ENCODE measurements around the gene SLC4A11. TPM values are rescaled to one million over a fixed set of nuclear protein-coding genes. Genes with fewer than 3 reads are reported as not detected.

SLC4A11 gene
- polyA plus RNA-seq (ENCODE audit: insufficient read length in 4 of 4) = 1 to 10 TPM in 3 of 4 donors, under 1 TPM in 1; 0.42 to 4.2 (median 2.1) TPM

- DNase-seq (ENCODE audit: low read depth in 4 of 4, low spot score in 3 of 4) = no peak
These were observed at the start of gene SLC4A11 for GRCh38 chr20:3239026-3239866. Gene SLC4A11, minus strand, starts transcription at chr20:3239190. Its CDS starts 53 bp downstream, at chr20:3239137.

- DNase-seq (ENCODE audit: low read depth in 4 of 4, low spot score in 3 of 4) = no peak
These were observed 44.3 kb upstream of the SLC4A11 start for GRCh38 chr20:3283222-3283820.

- no peak for DNase-seq (ENCODE audit: low read depth in 4 of 4, low spot score in 3 of 4)
These were observed 43.6 kb upstream of the SLC4A11 start for GRCh38 chr20:3282271-3283221.

GRCh38 chr20:3281437-3281836 is 42.4 kb upstream of the SLC4A11 start:
- no peak for DNase-seq (ENCODE audit: low read depth in 4 of 4, low spot score in 3 of 4)

GRCh38 chr20:3279761-3280160 is 40.8 kb upstream of the SLC4A11 start:
- DNase-seq (ENCODE audit: low read depth in 4 of 4, low spot score in 3 of 4) = peak in 1 of 4 donors; percentile 6

GRCh38 chr20:3277686-3278465 is 38.9 kb upstream of the SLC4A11 start:
- DNase-seq (ENCODE audit: low read depth in 4 of 4, low spot score in 3 of 4) = no peak

GRCh38 chr20:3276680-3277015 is 37.7 kb upstream of the SLC4A11 start:
- DNase-seq (ENCODE audit: low read depth in 4 of 4, low spot score in 3 of 4) = no peak

- DNase-seq (ENCODE audit: low read depth in 4 of 4, low spot score in 3 of 4) = no peak
These were observed 37.1 kb upstream of the SLC4A11 start for GRCh38 chr20:3275966-3276679.

GRCh38 chr20:3275064-3275935 is 36.3 kb upstream of the SLC4A11 start:
- no peak for DNase-seq (ENCODE audit: low read depth in 4 of 4, low spot score in 3 of 4)

- DNase-seq (ENCODE audit: low read depth in 4 of 4, low spot score in 3 of 4) = no peak
These were observed 34.4 kb upstream of the SLC4A11 start for GRCh38 chr20:3273371-3273770.

GRCh38 chr20:3270051-3270450 is 31.1 kb upstream of the SLC4A11 start:
- no peak for DNase-seq (ENCODE audit: low read depth in 4 of 4, low spot score in 3 of 4)

- DNase-seq (ENCODE audit: low read depth in 4 of 4, low spot score in 3 of 4) = no peak
These were observed 23.6 kb upstream of the SLC4A11 start for GRCh38 chr20:3262566-3262965.

- DNase-seq (ENCODE audit: low read depth in 4 of 4, low spot score in 3 of 4) = no peak
These were observed 19.4 kb upstream of the SLC4A11 start for GRCh38 chr20:3258429-3258828.

GRCh38 chr20:3255728-3256127 is 16.7 kb upstream of the SLC4A11 start:
- DNase-seq (ENCODE audit: low read depth in 4 of 4, low spot score in 3 of 4) = no peak

- DNase-seq (ENCODE audit: low read depth in 4 of 4, low spot score in 3 of 4) = no peak
These were observed 12.8 kb upstream of the SLC4A11 start for GRCh38 chr20:3251806-3252205.

- DNase-seq (ENCODE audit: low read depth in 4 of 4, low spot score in 3 of 4) = no peak
These were observed 11.1 kb upstream of the SLC4A11 start for GRCh38 chr20:3250091-3250504.

- DNase-seq (ENCODE audit: low read depth in 4 of 4, low spot score in 3 of 4) = no peak
These were observed 10.0 kb upstream of the SLC4A11 start for GRCh38 chr20:3248993-3249347.

GRCh38 chr20:3248167-3248992 is 9.4 kb upstream of the SLC4A11 start:
- DNase-seq (ENCODE audit: low read depth in 4 of 4, low spot score in 3 of 4) = no peak
